Suprapubic skin (tissue), 3 donors: ENCODE results near the gene FCAMR.

Experiments
- EP300 ChIP-seq: sonication (generic); formaldehyde crosslinking; IDR thresholded peaks from one replicate; pipeline ENCODE4 v1.6.1; 2017; ENCODE audit warnings: antibody characterized with exemption
- TF ChIP-seq, protein P1 (sequence below), 2 donors: fragments of 200-600 bp in 1 of 2; fragments of 450-650 bp in 1 of 2; sonication (generic) in 1 of 2; IDR thresholded peaks; one replicate each; pipeline ENCODE4 v1.5.1; 2016 to 2019; ENCODE audit warnings: antibody characterized with exemption in 2 of 2, mild to moderate bottlenecking in 1 of 2, moderate library complexity in 1 of 2

DNA sequence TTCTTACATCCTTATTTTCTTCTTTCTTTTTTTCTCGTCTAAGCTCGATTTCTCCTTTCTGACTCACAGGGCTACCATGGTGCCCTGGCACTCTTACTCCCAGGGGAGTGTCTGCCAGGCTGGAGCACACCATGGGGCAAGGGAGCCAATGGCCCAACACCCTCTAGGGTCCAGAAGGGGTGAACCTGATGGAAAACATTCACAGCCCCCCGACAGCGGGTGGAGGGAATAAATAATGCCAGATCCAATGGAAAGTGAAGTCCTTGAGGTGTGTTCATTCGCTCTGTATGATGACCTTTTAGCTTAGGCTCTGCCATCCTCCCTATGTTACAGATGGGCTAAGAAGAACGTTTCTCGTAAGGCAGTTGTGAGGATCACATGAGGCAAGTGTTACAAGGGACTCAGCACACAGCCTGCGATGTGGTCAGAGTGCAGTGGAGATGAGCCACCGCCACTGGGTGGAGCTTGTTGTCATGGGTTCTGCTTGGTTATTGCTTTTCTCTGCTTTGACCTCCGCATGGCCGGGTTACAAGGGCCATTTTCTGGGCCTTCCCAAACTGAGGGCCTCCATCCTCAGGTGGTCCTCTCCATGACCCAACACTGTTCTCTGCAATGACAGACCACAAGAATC lies 45.0 kb downstream of the FCAMR start:
- TF ChIP-seq, protein P1, sequence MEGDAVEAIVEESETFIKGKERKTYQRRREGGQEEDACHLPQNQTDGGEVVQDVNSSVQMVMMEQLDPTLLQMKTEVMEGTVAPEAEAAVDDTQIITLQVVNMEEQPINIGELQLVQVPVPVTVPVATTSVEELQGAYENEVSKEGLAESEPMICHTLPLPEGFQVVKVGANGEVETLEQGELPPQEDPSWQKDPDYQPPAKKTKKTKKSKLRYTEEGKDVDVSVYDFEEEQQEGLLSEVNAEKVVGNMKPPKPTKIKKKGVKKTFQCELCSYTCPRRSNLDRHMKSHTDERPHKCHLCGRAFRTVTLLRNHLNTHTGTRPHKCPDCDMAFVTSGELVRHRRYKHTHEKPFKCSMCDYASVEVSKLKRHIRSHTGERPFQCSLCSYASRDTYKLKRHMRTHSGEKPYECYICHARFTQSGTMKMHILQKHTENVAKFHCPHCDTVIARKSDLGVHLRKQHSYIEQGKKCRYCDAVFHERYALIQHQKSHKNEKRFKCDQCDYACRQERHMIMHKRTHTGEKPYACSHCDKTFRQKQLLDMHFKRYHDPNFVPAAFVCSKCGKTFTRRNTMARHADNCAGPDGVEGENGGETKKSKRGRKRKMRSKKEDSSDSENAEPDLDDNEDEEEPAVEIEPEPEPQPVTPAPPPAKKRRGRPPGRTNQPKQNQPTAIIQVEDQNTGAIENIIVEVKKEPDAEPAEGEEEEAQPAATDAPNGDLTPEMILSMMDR (IDR thresholded peaks at IDR 0.05): no peak
- TF ChIP-seq EP300: no peak
